Brain microvascular endothelial cell (primary cell): ENCODE data around the gene CAMK2D.

Experiments
- DNase-seq: peaks from one replicate; pipeline ENCODE4 v3.0.0-alpha.2; 2020
- H3K27ac ChIP-seq: fragments of 250-450 bp; sonication (Bioruptor Pico); 2 replicates; pipeline ENCODE4 v1.5.1; 2020; ENCODE audit warnings: mild to moderate bottlenecking, moderate library complexity
- H3K27me3 ChIP-seq: fragments of 250-450 bp; sonication (Bioruptor Pico); replicated peaks from 2 replicates; pipeline ENCODE4 v1.5.1; 2020; ENCODE audit warnings: mild to moderate bottlenecking
- H3K36me3 ChIP-seq: fragments of 250-450 bp; sonication (Bioruptor Pico); replicated peaks from 2 replicates; pipeline ENCODE4 v1.5.1; 2020; ENCODE audit warnings: mild to moderate bottlenecking
- H3K4me3 ChIP-seq: 2 replicates; pipeline ENCODE4 v1.5.1; 2011; ENCODE audit warnings: low read depth, mild to moderate bottlenecking, control low read depth, low read length, moderate library complexity
- in situ Hi-C: cut with HindIII; loops from 2 replicates; pipeline ENCODE4 v1.10.0; 2017; ENCODE audit warnings: low sequenced_read_pairs, low pct_ligation_motif_present
- TF ChIP-seq, protein P1 (sequence below): IDR thresholded peaks from 2 replicates; pipeline ENCODE4 v1.5.1; 2011; ENCODE audit warnings: low read depth, mild to moderate bottlenecking, moderate library complexity, low read length, control low read depth, inconsistent platforms; ENCODE audit errors: missing control alignments

Gene CAMK2D

DNA sequence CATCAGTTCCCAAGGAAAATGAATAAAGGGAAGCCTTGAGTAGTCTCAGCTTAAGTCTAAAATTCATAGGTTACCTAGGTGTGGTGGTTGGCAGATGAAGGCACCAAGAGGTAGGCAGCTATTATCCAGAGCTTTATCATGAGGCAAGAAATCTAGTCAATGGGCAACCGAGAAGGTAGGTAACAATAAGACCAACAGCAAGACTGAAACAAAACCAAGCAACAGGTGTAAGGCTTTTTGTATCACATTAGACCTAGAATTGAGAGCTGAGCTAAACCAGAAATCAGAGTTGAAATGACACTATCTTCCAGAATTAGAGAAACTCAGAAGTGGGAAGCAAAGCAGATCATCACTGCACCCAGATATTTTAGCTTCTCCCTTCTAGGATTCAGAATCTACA, 117.1 kb downstream of the CAMK2D start:
- Histone ChIP-seq H3K27ac (no peak overlapping the region), H3K4me3 (no peak overlapping the region)
- in situ Hi-C loops: no loop called here

DNA sequence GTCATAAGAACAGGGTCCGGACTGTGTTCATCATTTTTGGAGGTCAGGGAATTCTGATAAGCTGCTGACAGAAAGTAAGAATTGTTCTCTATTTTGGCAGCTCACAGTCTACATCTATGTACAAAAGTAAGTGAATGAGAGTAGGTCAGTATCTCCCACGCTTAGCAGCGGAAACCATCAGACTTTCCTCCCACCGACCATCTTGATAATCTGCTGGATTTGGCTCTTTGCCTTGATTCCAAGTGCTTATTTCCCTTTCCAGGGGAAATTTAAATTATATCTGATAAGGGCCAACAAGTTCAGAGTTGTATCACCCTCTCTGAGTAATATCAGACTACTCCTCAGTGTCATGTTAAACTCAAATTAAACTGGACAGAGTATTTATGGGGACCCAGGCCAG, 118.0 kb downstream of the CAMK2D start:
- TF ChIP-seq, protein P1, sequence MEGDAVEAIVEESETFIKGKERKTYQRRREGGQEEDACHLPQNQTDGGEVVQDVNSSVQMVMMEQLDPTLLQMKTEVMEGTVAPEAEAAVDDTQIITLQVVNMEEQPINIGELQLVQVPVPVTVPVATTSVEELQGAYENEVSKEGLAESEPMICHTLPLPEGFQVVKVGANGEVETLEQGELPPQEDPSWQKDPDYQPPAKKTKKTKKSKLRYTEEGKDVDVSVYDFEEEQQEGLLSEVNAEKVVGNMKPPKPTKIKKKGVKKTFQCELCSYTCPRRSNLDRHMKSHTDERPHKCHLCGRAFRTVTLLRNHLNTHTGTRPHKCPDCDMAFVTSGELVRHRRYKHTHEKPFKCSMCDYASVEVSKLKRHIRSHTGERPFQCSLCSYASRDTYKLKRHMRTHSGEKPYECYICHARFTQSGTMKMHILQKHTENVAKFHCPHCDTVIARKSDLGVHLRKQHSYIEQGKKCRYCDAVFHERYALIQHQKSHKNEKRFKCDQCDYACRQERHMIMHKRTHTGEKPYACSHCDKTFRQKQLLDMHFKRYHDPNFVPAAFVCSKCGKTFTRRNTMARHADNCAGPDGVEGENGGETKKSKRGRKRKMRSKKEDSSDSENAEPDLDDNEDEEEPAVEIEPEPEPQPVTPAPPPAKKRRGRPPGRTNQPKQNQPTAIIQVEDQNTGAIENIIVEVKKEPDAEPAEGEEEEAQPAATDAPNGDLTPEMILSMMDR: no peak
- in situ Hi-C loops: no loop called here
- Histone ChIP-seq H3K27me3 (no peaks in the 10 kb centered on the region), H3K4me3 (no peak overlapping the region), H3K27ac (no peak overlapping the region), H3K36me3 (no peaks in the 10 kb centered on the region)
- no peak for DNase-seq

More for the DNA sequence above, 117.1 kb downstream of the CAMK2D start:
- no peaks in the 10 kb centered on the region for H3K36me3 ChIP-seq
- TF ChIP-seq, protein P1: no peak
- H3K27me3 ChIP-seq: no peaks in the 10 kb centered on the region
- no peak for DNase-seq

DNA sequence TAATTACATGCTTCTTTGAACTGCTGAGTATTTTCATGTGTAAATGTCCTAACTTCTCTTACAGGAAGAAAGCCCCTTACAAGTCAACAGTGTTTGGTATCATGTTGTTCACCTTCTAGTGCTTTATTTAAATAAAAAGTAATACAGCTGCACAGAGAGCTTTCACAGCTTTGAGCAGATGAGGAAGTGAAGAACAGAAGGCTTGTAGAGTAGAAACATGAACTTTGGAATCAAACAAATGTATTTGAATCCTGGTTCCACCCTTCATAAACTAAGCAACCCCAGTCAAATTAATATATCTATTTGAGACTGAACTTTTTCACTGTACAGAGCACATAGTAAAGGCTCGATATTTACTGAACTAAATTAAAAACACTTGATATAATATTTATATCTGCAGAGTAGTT, 120.5 kb downstream of the CAMK2D start:
- in situ Hi-C loops: no loop called here
- TF ChIP-seq, protein P1: no peak
- DNase-seq: no peak
- Histone ChIP-seq H3K27me3 (no peaks in the 10 kb centered on the region), H3K27ac (no peak overlapping the region), H3K36me3 (no peaks in the 10 kb centered on the region), H3K4me3 (no peak overlapping the region)

DNA sequence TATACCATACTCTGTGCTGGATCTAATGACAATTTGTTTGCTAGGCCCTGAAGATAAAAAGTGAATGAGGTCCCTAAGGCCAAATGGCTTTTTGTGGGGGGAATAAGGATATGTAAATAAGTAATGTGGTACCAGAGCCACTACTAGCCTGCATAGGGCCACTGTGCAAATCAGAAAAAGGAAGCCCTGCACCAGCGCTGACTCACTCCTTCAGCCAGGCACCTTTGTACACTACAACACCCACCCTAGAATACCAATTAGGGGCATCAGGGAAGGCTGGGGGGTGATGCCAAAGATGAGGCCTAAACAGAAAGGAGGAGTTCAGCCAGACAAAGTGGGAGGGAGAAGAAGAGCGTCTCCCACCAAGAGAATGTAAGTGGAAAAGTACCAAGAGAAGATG, 122.2 kb downstream of the CAMK2D start:
- in situ Hi-C loops: no loop called here
- Histone ChIP-seq H3K4me3 (no peak overlapping the region), H3K27ac (no peak overlapping the region), H3K36me3 (no peaks in the 10 kb centered on the region), H3K27me3 (no peaks in the 10 kb centered on the region)
- TF ChIP-seq, protein P1: no peak
- no peak for DNase-seq

DNA sequence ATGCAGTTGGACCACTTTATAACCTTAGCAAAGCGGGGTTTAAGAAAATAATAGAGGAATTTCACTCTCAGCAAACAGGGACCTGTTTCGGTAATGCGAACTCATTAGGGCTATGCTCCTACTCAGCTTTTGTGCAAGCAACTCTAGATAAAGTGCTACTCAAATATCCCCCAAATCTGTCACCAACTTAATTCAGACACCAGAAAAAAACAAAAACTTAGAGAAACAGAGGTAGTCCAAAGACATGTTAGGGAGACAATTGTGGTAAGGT, 123.0 kb downstream of the CAMK2D start:
- Histone ChIP-seq H3K4me3 (no peak overlapping the region), H3K27me3 (no peaks in the 10 kb centered on the region), H3K27ac (no peak overlapping the region), H3K36me3 (no peaks in the 10 kb centered on the region)
- in situ Hi-C loops: no loop called here
- TF ChIP-seq, protein P1: no peak
- no peak for DNase-seq

DNA sequence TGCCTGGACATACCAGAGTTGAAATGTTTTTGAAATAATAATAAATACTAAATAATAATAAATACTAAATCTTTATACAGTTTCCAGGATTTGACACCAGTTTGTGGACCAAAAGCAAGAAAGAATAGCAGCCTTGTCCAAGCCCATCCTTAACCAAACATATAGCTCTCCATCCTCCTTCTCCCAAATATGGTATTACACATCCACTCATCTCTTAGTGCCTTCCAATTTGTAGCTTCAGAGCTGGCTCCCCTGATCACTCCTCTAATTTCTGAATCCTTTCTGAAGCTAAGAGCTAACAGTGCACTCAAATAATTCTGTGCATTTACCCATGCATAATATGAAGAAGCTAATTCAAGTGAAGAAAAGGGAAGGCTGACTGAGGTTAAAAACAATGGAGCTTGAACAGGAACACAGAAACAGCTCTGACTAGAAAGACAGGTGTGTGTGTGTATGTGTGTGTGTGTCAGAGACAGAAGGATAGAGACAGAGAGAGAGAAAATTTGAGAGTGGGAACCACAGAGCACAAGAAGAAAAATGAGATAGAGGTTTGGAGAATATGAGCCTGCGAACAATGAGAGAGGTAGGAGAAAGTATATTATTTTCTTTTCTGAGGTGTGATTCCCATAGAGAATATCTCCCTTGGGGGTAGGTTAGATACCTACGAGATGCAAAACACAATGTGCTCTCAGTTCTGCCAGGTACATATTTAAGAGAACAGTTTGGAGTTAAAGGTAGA, 123.5 kb downstream of the CAMK2D start:
- TF ChIP-seq, protein P1: no peak
- in situ Hi-C loops: no loop called here
- Histone ChIP-seq H3K4me3 (no peak overlapping the region), H3K36me3 (no peaks in the 10 kb centered on the region), H3K27me3 (no peaks in the 10 kb centered on the region), H3K27ac (no peak overlapping the region)
- DNase-seq: no peak
